ENCODE results near the gene EIF4H. TPM values are rescaled to one million over a fixed set of nuclear protein-coding genes. Genes with fewer than 3 reads are reported as not detected.
A peak's percentile ranks its signal among the peaks of the same experiment; 100 is the strongest.

EIF4H gene
- total RNA-seq, 1 experiment from 2014 or later: 318 TPM

DNA sequence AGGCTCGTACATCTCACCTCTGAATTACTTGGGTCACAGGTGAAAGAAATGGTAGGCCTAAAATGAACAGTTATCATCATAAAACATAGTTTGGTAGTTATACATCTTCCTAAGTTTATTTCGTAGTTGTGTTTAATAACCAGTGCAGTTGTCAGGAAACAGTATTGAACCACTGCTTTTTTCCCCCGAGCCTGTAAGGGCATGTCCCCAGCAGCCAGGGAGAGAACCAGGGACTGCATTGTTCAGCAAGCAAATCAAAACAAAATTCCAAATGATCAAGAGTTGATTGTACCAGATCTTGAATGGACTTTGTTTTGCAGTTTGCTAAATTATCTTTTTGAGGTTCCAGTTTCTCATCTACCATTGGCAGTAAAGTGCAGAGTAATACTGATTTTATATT lies 2.4 kb downstream of the EIF4H start:
- TF ChIP-seq SIN3A (IDR thresholded peaks at IDR 0.05; ENCODE audit: borderline replicate concordance, insufficient read depth, low read depth, low read length): no peak
- TF ChIP-seq CTCF (IDR thresholded peaks at IDR 0.05): no peak
- TF ChIP-seq, protein P1, sequence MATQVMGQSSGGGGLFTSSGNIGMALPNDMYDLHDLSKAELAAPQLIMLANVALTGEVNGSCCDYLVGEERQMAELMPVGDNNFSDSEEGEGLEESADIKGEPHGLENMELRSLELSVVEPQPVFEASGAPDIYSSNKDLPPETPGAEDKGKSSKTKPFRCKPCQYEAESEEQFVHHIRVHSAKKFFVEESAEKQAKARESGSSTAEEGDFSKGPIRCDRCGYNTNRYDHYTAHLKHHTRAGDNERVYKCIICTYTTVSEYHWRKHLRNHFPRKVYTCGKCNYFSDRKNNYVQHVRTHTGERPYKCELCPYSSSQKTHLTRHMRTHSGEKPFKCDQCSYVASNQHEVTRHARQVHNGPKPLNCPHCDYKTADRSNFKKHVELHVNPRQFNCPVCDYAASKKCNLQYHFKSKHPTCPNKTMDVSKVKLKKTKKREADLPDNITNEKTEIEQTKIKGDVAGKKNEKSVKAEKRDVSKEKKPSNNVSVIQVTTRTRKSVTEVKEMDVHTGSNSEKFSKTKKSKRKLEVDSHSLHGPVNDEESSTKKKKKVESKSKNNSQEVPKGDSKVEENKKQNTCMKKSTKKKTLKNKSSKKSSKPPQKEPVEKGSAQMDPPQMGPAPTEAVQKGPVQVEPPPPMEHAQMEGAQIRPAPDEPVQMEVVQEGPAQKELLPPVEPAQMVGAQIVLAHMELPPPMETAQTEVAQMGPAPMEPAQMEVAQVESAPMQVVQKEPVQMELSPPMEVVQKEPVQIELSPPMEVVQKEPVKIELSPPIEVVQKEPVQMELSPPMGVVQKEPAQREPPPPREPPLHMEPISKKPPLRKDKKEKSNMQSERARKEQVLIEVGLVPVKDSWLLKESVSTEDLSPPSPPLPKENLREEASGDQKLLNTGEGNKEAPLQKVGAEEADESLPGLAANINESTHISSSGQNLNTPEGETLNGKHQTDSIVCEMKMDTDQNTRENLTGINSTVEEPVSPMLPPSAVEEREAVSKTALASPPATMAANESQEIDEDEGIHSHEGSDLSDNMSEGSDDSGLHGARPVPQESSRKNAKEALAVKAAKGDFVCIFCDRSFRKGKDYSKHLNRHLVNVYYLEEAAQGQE (IDR thresholded peaks at IDR 0.05; ENCODE audit: insufficient read depth in 1 of 2, low read depth in 2 of 2, low read length in 1 of 2): no peak
- no peak for TF ChIP-seq POLR2AphosphoS5 (IDR thresholded peaks at IDR 0.05; ENCODE audit: low read depth, low read length)
- TF ChIP-seq TCF7L2 (IDR thresholded peaks at IDR 0.05; ENCODE audit: low read depth, low read length): no peak
- Histone ChIP-seq H3K4me1 (ENCODE audit: control insufficient read depth, insufficient read depth, low read length) (peaks cover 39% of the 10 kb centered on the region), H3K27ac (ENCODE audit: low read length) (peak overlapping the region; percentile 2; the same call in 1 of the 2 replicates), H3K4me3 (ENCODE audit: low read depth in 2 of 2, low read length in 2 of 2) (no peak overlapping the region), H3K9me3 (ENCODE audit: control insufficient read depth, insufficient read depth, low read depth, low read length) (no peaks in the 10 kb centered on the region), H3K36me3 (ENCODE audit: control insufficient read depth, insufficient read depth, low read length) (peaks cover 14% of the 10 kb centered on the region), H3K27me3 (ENCODE audit: control insufficient read depth, insufficient read depth, low read length) (no peaks in the 10 kb centered on the region)
- POLR2A ChIA-PET: no interaction called here
- intact Hi-C loops (cut with micrococcal nuclease; ENCODE audit: unreplicated experiment) (loop anchor here (10.0 kb wide), 1 partner anchor 102 kb away; no protein-coding TSS in a partner anchor), in situ Hi-C loops (cut with HindIII; ENCODE audit: low pct_unique_long_range_greater_than_20kb, low sequenced_read_pairs) (no loop called here)
- ATAC-seq (no peak), DNase-seq (ENCODE audit: low read depth, low spot score) (no peak)
- CTCF ChIA-PET: no interaction called here
- no TSS peak for BruUV-seq (replicated peaks)

- ChIA-PET CTCF (interaction anchor here (0.7 kb wide), 1 partner anchor 313 kb away, joined by 3 read pairs; no protein-coding TSS in a partner anchor), POLR2A (interaction anchor here (0.5 kb wide), 1 partner anchor 140 kb away, joined by 5 read pairs; no protein-coding TSS in a partner anchor)
- Histone ChIP-seq H3K36me3 (ENCODE audit: control insufficient read depth, insufficient read depth, low read length) (peaks cover 14% of the 10 kb centered on the region), H3K27ac (ENCODE audit: low read length) (no peak overlapping the region; the same call in 1 of the 2 replicates), H3K4me3 (ENCODE audit: low read depth in 2 of 2, low read length in 2 of 2) (no peak overlapping the region), H3K4me1 (ENCODE audit: control insufficient read depth, insufficient read depth, low read length) (peaks cover 40% of the 10 kb centered on the region), H3K9me3 (ENCODE audit: control insufficient read depth, insufficient read depth, low read depth, low read length) (no peaks in the 10 kb centered on the region), H3K27me3 (ENCODE audit: control insufficient read depth, insufficient read depth, low read length) (no peaks in the 10 kb centered on the region)
- TF ChIP-seq, protein P1 (IDR thresholded peaks at IDR 0.05; ENCODE audit: insufficient read depth in 1 of 2, low read depth in 2 of 2, low read length in 1 of 2): no peak
- TF ChIP-seq SIN3A (IDR thresholded peaks at IDR 0.05; ENCODE audit: borderline replicate concordance, insufficient read depth, low read depth, low read length) (no peak), TCF7L2 (IDR thresholded peaks at IDR 0.05; ENCODE audit: low read depth, low read length) (no peak), POLR2AphosphoS5 (IDR thresholded peaks at IDR 0.05; ENCODE audit: low read depth, low read length) (no peak), CTCF (IDR thresholded peaks at IDR 0.05) (no peak)
- in situ Hi-C loops (cut with HindIII; ENCODE audit: low pct_unique_long_range_greater_than_20kb, low sequenced_read_pairs) (no loop called here), intact Hi-C loops (cut with micrococcal nuclease; ENCODE audit: unreplicated experiment) (loop anchor here (10.0 kb wide), 1 partner anchor 104 kb away; no protein-coding TSS in a partner anchor)
- no TSS peak for BruUV-seq (replicated peaks)
- DNase-seq (ENCODE audit: low read depth, low spot score) (no peak), ATAC-seq (no peak)
These were observed 4.5 kb downstream of the EIF4H start for GRCh38 chr7:74178632-74179031.

Data from Panc1 (cell line).